NB4 (cell line): ENCODE measurements around the gene CCSER1.

Experiments
- MYC ChIP-seq: IDR thresholded peaks from 2 replicates; pipeline ENCODE4 v1.6.1; 2011; ENCODE audit warnings: low read depth, low read length
- POLR2A ChIP-seq: IDR thresholded peaks from 2 replicates; pipeline ENCODE4 v1.6.1; 2011; ENCODE audit warnings: mild to moderate bottlenecking; ENCODE audit not compliant: insufficient read length; ENCODE audit errors: extremely low read depth
- TF ChIP-seq, protein P1 (sequence below): IDR thresholded peaks from one replicate; pipeline ENCODE4 v1.5.1; 2012; ENCODE audit warnings: low read depth, low read length
- TF ChIP-seq, protein P2 (sequence below): IDR thresholded peaks from 2 replicates; pipeline ENCODE4 v1.6.1; 2011; ENCODE audit warnings: low read depth, low read length

DNA sequence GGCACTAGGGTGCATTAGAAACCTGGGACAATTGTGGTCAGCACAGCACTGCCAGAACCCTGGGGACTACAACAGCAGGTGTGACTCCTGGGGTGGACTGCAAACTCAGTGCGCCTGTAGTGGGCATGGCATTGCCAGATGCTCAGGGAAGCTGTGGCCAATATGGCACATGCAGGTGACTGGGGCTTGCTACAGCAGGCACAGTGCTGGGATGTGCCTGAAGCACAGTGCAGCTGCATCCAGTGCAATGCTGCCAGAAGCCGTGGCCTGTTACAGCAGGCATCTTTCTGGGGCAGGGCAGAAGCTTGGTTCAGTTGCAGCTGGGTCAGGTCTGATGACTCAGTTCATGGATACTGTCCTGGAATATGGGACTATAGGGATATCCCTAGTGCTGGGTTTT, 445.8 kb downstream of the CCSER1 start:
- TF ChIP-seq, protein P1, sequence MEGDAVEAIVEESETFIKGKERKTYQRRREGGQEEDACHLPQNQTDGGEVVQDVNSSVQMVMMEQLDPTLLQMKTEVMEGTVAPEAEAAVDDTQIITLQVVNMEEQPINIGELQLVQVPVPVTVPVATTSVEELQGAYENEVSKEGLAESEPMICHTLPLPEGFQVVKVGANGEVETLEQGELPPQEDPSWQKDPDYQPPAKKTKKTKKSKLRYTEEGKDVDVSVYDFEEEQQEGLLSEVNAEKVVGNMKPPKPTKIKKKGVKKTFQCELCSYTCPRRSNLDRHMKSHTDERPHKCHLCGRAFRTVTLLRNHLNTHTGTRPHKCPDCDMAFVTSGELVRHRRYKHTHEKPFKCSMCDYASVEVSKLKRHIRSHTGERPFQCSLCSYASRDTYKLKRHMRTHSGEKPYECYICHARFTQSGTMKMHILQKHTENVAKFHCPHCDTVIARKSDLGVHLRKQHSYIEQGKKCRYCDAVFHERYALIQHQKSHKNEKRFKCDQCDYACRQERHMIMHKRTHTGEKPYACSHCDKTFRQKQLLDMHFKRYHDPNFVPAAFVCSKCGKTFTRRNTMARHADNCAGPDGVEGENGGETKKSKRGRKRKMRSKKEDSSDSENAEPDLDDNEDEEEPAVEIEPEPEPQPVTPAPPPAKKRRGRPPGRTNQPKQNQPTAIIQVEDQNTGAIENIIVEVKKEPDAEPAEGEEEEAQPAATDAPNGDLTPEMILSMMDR: no peak
- TF ChIP-seq POLR2A: no peak
- TF ChIP-seq, protein P2, sequence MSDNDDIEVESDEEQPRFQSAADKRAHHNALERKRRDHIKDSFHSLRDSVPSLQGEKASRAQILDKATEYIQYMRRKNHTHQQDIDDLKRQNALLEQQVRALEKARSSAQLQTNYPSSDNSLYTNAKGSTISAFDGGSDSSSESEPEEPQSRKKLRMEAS: no peak
- no peak for TF ChIP-seq MYC
